HuH-7 (cell line): ENCODE results near the gene NAPB.

ENCODE experiments used
- DNase-seq: peaks from one replicate; pipeline ENCODE4 v3.0.0; 2011; ENCODE audit warnings: low spot score

The NAPB gene

GRCh38 chr20:23344336-23344735 is 77.0 kb downstream of the NAPB start:
- DNase-seq = no peak

GRCh38 chr20:23343590-23343989 is 77.7 kb downstream of the NAPB start:
- DNase-seq = no peak

GRCh38 chr20:23341073-23341472 is 80.2 kb downstream of the NAPB start:
- DNase-seq = no peak

- DNase-seq = peak; percentile 68
These were observed 80.8 kb downstream of the NAPB start for GRCh38 chr20:23340524-23340923.

- no peak for DNase-seq
These were observed 81.3 kb downstream of the NAPB start for GRCh38 chr20:23339986-23340385.

GRCh38 chr20:23337312-23337711 is 84.0 kb downstream of the NAPB start:
- no peak for DNase-seq

- DNase-seq = no peak
These were observed 84.8 kb downstream of the NAPB start for GRCh38 chr20:23336476-23336875.

GRCh38 chr20:23335521-23335920 is 85.8 kb downstream of the NAPB start:
- no peak for DNase-seq

- DNase-seq = no peak
These were observed 87.2 kb downstream of the NAPB start for GRCh38 chr20:23334111-23334510.

- DNase-seq = no peak
These were observed 88.8 kb downstream of the NAPB start for GRCh38 chr20:23332467-23332866.

GRCh38 chr20:23331450-23332350 is 89.6 kb downstream of the NAPB start:
- DNase-seq = no peak

- DNase-seq = no peak
These were observed 93.5 kb downstream of the NAPB start for GRCh38 chr20:23327617-23328333.

GRCh38 chr20:23326774-23327173 is 94.5 kb downstream of the NAPB start:
- no peak for DNase-seq

GRCh38 chr20:23325107-23325506 is 96.2 kb downstream of the NAPB start:
- no peak for DNase-seq
